ENCODE measurements around the gene FOSL1. TPM values are rescaled to one million over a fixed set of nuclear protein-coding genes. Genes with fewer than 3 reads are reported as not detected.

FOSL1 gene
- total and polyA plus RNA-seq, 2 of the 13 experiments (the other 11 are each of a cell fraction or from before 2014, with no cell fraction given) = 4.0 to 4.1 TPM

- TF ChIP-seq ZNF407 (CRISPR knock-in tag; IDR thresholded peaks at IDR 0.05; ENCODE audit: not compliant biosample characterization) (no peak), MZF1 (CRISPR knock-in tag; IDR thresholded peaks at IDR 0.05; ENCODE audit: borderline replicate concordance) (no peak), DMAP1 (CRISPR knock-in tag; IDR thresholded peaks at IDR 0.05) (peak; percentile 64; the same call in 1 of the 2 replicates), GABPB1 (CRISPR knock-in tag; IDR thresholded peaks at IDR 0.05) (peak; percentile 68), NRL (CRISPR knock-in tag; IDR thresholded peaks at IDR 0.05; ENCODE audit: borderline replicate concordance) (peak; percentile 70), CTCF (CRISPR knock-in tag; IDR thresholded peaks at IDR 0.05) (no peak), XBP1 (CRISPR knock-in tag; IDR thresholded peaks at IDR 0.05) (no peak), NCOR1 (IDR thresholded peaks at IDR 0.05; ENCODE audit: borderline replicate concordance, low read length) (no peak), NFE2L1 (CRISPR knock-in tag; IDR thresholded peaks at IDR 0.05; ENCODE audit: borderline replicate concordance) (no peak), KAT8 (CRISPR knock-in tag; IDR thresholded peaks at IDR 0.05) (0 out of 2 replicates have a peak, but pooled peaks have one; percentile 4), RXRB (CRISPR knock-in tag; IDR thresholded peaks at IDR 0.05; ENCODE audit: borderline replicate concordance) (no peak), ZUFSP (CRISPR knock-in tag; IDR thresholded peaks at IDR 0.05; ENCODE audit: borderline replicate concordance) (no peak), ZBTB3 (CRISPR knock-in tag; IDR thresholded peaks at IDR 0.05; ENCODE audit: borderline replicate concordance, low read depth) (no peak), KLF9 (CRISPR knock-in tag; IDR thresholded peaks at IDR 0.05; ENCODE audit: low read depth) (no peak), TFDP1 (CRISPR knock-in tag; IDR thresholded peaks at IDR 0.05; ENCODE audit: borderline replicate concordance) (peak; percentile 90; the same call in 1 of the 2 replicates), ADNP (CRISPR knock-in tag; IDR thresholded peaks at IDR 0.05) (no peak)
These were observed 9.6 kb downstream of the FOSL1 start, which contains the start of gene CCDC85B (continued) for GRCh38 chr11:65890324-65891218.
